ENCODE measurements around the gene RAPGEF1.

RAPGEF1 gene

GRCh38 chr9:131732061-131732526 is 7.8 kb downstream of the RAPGEF1 start:
- DNase-seq (ENCODE audit: extremely low read depth in 1 of 2, low read depth in 1 of 2): no peak

- DNase-seq (ENCODE audit: extremely low read depth in 1 of 2, low read depth in 1 of 2): no peak
Measured at GRCh38 chr9:131731644-131732043, 8.2 kb downstream of the RAPGEF1 start.

DNA sequence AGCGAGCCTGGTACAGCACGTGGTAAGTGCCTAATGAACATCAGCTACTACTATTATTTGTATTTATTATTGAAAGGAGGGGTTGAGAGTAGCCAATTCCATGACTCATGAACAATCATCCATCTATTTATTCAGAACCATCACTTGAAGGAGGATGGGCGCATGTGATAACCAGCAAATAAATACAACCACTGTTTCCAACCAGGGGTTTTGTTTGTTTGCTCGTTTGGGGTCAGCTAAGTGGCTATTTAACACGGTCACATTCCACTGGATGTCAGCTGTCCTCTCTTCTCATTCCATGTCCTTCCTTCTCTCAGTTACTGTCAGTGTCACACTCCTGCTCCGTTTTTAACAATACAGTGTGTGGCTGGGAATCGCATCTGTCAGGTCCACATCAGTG is 8.6 kb downstream of the RAPGEF1 start:
- no peak for DNase-seq (ENCODE audit: extremely low read depth in 1 of 2, low read depth in 1 of 2)

DNA sequence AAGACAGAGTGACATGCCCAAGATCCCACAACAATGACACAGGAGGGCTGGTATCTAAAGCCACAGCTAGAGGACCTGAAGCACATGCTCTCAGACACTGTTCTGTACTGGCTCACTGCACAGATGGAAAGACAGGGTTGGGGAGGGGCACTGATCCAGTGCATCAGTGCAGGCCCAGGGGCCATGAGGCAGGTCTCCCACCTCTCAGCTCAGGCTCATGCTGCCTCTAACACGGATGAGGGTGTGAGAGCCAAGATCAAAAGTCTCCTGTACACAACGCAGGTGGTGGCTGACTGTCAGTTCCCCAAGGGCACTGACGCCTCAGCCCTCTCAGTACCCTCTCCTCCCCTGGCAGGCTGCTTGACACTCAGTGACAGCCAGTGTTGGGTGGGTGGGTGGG is 10.9 kb downstream of the RAPGEF1 start:
- DNase-seq (ENCODE audit: extremely low read depth in 1 of 2, low read depth in 1 of 2): peak; percentile 41 to 58

- DNase-seq (ENCODE audit: extremely low read depth in 1 of 2, low read depth in 1 of 2): no peak
Measured at GRCh38 chr9:131728546-131728910, 11.3 kb downstream of the RAPGEF1 start.

DNA sequence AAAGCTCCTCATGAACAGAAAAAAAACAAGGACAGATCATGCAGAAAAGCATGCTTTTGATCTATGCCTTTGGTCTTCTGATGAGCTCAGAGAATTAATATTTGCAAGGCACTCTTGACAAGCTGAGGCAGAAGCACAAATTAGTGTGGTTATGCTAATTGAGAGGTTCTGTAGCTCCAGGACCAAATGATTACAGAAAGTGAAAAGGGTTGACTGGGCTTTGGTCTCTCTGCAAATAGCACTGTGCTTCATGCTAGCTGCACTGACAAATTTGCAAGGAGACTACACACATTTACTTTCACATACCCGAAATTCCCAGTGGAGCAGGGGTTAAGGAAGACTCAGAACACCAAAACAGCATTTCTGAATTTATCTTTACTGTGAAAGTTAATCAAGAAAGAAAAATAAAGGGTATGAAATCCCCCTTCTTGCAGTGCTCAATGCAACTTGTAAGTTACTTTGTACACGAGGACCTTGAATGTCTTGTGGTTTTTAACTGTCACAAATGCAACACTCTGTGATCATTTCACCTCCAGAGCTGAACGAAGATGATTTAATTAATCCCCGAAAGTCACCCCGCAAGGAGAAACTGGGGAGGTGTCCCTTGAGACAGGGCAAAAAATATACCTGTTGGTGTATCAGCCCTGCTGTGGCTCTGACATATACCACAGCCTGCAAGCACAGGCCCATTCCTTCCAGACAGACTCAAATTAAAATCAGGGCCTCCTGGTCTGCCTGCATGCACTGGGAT is 11.9 kb downstream of the RAPGEF1 start:
- DNase-seq (ENCODE audit: extremely low read depth in 1 of 2, low read depth in 1 of 2): no peak

DNA sequence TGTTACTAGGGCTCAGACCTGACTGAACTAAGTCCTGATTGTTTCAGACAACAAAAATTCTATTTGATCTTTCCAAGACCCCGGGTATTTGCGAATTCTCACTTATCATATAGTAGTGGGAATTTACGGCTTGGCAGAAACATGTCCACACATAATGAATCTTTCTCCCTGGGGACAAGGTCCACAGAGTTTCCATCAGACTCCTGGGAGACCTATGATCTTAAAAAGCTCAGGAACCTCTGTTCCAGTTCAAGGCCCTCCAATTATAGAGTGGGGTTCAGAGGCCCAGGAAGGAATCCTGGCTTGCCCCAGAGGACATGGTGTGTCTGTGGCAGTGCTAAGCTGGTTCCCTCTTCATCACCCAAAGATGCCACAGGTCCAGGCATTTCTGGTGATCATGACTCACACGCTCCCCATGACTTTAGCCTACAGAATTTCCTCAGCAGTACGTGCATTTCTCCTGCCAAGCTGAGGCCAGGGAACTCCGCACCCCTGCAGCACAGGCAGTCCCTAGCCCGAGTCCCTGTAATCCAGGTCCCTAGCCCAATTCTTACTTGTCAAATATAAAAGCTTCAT is 12.6 kb downstream of the RAPGEF1 start:
- DNase-seq (ENCODE audit: extremely low read depth in 1 of 2, low read depth in 1 of 2): no peak

DNA sequence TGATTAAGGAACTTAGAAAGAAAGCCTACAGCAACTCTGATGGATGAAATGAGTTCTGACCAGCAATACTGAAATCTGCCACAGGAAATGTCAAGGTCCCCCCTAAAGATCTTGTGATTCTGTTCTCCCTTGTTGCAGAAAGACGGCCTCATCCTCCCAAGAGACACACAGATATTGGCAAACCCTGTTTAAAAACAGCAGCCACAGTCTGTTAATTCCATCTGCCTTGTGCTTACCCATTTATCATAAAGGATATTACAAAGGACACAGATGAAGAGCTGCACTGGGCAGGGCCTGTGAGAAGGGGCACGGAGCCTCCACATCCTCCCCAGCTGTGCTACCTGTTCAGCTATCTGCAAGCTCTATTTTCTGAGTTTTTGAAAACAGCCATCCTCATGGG is 15.2 kb downstream of the RAPGEF1 start:
- no peak for DNase-seq (ENCODE audit: extremely low read depth in 1 of 2, low read depth in 1 of 2)

DNA sequence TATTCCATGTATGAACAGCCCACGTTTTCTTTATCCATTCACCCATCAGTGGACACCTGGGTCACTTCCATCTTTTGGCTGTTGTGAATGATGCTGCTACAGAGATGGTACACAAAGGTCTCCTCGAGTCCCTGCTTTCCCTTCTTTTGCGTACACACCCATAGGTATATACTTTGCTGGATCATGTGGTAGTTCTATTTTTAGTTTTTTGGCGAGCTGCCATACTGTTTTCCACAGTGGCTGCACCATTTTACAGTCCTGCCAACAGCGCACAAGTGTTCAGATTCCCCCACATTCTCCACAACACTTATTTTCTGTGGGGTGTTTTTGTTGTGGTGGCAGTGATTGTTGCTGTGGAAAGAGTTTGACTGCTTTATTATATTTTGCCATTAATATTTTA is 16.2 kb downstream of the RAPGEF1 start:
- no peak for DNase-seq (ENCODE audit: extremely low read depth in 1 of 2, low read depth in 1 of 2)

DNA sequence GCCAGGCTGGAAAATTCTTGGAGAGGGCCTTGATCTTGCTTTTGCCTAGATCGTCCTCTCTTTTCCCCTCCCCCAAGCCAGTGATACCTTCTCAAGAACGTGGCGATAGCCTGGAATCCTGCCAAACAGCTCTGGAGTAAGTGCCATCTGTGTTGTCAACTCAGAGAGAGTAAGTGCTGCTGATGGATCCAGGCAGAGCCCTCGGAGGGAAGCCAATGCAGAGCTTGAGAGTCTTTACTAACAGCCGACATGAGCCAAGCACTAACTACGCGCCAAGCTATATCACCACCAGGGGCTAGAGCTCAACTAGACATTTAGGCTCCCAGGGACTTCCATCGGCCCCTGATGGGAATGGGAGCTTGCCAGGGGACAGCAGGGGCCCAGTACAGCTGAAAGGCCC is 17.6 kb downstream of the RAPGEF1 start:
- no peak for DNase-seq (ENCODE audit: extremely low read depth in 1 of 2, low read depth in 1 of 2)

- no peak for DNase-seq (ENCODE audit: extremely low read depth in 1 of 2, low read depth in 1 of 2)
Measured at GRCh38 chr9:131721076-131721475, 18.8 kb downstream of the RAPGEF1 start.

- DNase-seq (ENCODE audit: extremely low read depth in 1 of 2, low read depth in 1 of 2): no peak
Measured at GRCh38 chr9:131720330-131720729, 19.5 kb downstream of the RAPGEF1 start.

- no peak for DNase-seq (ENCODE audit: extremely low read depth in 1 of 2, low read depth in 1 of 2)
Measured at GRCh38 chr9:131719262-131719908, 20.5 kb downstream of the RAPGEF1 start.

DNA sequence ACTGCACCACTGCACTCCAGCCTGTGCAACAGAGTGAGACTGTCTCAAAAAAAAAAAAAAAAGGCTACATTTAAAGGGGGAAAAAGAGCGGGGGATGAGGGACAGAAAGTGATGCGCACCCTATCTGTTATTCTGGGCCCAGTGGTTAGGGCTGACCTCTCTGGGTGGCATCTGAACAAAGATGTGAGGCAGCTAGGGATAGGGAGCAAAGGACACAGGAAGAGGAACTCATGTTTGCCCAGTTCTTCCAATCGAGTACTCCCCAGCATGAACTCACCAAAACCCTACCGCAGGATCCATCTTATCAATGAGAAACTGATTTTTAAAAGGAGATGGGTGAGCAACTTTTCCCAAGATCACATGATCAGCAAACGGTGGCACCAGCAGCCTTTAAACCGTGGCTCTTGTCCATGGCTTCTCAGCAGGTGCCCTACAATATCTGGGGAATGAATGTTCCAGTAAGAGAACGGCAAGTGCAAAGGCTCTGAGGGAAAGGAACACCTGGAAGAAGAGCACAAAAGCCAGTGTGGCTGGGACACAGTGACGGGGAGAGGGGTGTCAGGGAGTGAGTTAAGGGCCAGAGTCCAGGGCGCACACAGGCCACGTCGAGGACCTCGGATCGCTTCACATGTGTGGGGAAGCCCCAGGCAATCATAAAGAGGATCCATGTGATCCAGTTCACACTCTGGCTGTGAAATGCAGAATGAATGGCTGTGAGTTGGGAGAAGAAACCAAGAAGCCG is 22.0 kb downstream of the RAPGEF1 start:
- no peak for DNase-seq (ENCODE audit: extremely low read depth in 1 of 2, low read depth in 1 of 2)

DNA sequence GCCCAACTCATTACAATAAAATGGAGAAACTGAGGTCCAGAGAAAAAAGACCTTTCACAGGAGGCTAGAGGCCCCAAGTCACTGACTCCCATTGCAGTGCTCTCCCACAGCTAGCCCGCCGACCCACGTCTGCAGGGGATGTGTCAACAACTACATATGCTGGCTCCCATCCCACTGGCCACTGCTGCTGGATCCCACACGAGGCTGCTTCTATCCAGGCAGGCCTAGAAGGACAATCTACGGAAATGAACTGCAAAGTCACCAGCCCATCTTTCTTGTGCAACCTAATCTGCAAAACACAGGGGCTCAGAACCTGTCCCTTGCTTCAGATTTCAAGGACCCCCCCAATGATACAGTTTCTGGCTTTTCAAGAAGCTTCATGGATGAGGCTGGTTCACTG is 24.0 kb downstream of the RAPGEF1 start:
- no peak for DNase-seq (ENCODE audit: extremely low read depth in 1 of 2, low read depth in 1 of 2)

- no peak for DNase-seq (ENCODE audit: extremely low read depth in 1 of 2, low read depth in 1 of 2)
Measured at GRCh38 chr9:131714821-131715220, 25.1 kb downstream of the RAPGEF1 start.

DNA sequence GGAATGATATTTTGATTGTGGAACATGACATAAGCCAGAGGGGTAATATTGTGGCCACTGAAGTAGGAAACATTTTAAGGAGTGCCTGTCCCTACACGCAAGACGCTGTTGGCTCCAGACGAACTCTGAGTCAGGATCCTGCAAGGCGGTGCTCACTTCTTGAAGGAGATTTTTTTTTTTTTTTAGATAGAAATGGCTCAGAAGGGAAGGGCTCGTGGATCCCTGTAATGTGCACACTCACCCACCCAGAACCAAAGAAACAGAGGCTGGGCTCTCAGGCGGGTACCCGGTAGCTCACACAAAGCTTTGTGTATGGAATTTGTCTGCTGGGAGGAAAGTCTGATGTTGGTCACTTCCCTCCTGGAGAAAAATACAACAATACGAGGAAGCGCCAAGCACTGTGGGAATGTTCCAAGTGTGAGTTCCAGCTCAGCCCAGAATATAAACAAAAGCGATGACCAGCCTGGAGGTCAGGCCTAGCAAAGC is 25.7 kb downstream of the RAPGEF1 start:
- no peak for DNase-seq (ENCODE audit: extremely low read depth in 1 of 2, low read depth in 1 of 2)

GRCh38 chr9:131713016-131713415 is 26.9 kb downstream of the RAPGEF1 start:
- no peak for DNase-seq (ENCODE audit: extremely low read depth in 1 of 2, low read depth in 1 of 2)

DNA sequence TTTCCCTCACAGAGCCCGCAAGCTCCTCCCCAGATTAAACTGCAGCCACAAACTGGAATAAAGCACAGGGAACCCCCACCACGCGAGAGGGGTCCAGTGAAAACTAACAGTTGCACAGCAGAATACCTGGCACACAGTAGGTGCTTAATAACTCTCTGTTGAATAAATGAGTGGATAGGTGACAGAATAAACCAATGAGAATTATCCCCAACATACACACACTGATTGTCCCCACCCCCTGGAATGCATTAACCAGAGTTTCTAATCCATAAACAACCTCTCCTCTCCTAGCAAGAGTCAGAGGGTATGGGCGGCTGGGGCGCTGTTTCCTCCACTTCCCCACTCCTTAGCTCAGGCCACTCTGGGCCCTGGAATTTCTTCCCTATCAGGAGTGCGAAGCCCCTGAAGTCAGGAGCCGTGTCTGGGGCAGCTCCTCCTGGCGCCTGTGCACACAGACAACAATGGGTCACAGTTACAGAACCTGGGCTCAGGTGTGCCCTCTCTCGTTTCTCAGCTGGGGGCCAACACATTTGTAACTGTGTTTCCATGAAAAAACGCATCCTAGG is 27.6 kb downstream of the RAPGEF1 start:
- DNase-seq (ENCODE audit: extremely low read depth in 1 of 2, low read depth in 1 of 2): no peak

GRCh38 chr9:131709771-131710431 is 30.0 kb downstream of the RAPGEF1 start:
- DNase-seq (ENCODE audit: extremely low read depth in 1 of 2, low read depth in 1 of 2): no peak
